Mesenteric fat pad (tissue), 1 donor: ENCODE results near the gene TNFRSF14. TPM values are rescaled to one million over a fixed set of nuclear protein-coding genes. Genes with fewer than 3 reads are reported as not detected.
A peak's percentile ranks its signal among the peaks of the same experiment; 100 is the strongest.

Source experiments
- DNase-seq: peaks from one replicate; pipeline ENCODE4 v3.0.0-alpha.2; 2020; ENCODE audit warnings: low spot score
- total RNA-seq: library from RNA; stranded (reverse); fragmentation: NEBNext Ultra II Directional; extraction: Animal tissue kit (Norgen Biotek cat#: 25700); gene quantifications from one replicate; pipeline ENCODE4 v1.2.1, GENCODE V29; 2021
- donor health status: DM: yes; HTN: yes; CAD: no.

Gene TNFRSF14
- total RNA-seq, 1 donor from 2014 or later = 53.7 TPM

DNA sequence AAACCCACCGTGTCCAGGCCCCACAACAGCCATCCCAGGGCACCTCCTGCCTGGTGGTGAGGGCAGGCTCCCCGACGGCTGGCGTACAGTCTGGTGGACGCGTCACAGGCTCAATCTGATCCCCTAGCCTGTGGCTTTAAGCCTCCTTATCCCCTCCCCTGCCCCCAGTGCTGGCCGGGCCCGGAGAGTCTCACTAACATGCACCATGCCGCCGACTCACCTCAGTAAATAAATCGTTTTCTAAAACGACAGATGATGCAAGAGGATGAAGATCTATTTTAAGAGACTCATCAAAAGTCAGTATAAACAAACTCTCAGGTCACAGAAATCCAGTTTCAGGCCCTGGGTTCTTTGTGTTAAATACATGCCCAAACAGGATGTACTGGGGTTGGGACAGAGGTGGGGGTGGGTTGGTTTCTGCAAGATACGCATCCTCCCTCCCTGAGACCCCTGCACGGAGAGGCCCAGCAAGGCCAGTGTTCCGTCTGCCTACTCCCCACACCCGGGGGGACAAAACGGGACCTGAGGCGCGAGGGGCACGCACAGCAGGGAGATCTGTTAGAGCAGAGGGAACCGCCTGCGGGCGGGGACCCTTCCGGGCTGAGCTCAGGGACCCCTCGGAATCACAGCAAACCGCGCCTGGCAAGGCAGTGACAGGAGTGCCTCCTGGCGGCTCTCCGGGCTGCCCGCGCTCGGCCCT, 32.8 kb upstream of the TNFRSF14 start:
- DNase-seq = no peak

DNA sequence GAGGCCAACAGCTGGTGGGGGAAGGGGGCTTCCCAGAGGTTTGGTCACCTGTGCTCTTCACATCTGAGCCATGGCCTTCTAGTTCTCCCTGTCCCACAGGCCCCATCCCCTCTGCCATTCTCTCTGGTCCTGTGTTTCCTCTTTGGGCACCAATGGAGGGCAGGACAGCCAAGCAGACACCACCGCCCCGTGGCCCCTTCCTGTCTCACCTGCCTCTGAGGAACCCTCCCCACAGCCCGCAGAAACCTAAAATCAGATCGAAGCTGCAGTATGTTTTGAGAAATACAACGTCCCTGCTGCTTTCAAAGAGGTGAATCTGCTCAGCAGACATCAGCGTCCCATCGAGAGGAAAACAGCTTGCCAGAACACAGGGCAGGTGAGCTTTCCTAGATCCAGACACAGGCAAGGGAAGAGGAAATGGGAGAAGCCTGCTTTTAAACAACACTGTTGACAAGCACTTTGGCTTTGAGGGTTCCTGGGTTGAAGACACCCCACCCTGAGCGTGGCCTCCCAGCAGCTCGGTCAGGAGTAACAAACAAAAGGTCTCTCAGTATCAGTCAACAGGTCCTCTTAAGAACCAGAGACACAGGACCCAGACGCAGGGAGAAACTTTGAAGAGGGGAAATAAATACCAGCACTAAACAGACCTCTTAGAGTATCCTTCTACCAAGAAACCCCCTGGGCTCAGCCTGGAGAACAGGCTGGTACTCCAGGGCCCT, 32.1 kb upstream of the TNFRSF14 start:
- DNase-seq = no peak

DNA sequence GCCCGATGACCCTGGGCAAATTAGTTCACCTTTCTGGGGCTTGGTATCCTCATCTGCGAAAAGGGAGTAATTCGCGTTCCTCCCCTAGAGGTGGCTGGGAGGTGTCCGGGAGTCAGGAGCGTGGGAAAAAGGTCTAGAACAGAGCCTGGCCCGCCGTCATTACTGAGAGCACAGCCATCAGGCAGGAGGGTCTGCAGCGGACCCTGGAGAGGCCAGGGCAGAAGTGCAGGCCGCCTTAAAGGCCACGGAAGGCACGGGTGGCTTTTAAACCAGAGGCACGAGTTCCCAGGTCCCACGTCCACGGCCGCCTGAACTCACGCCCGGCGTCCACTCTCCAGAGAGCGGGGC, 30.6 kb upstream of the TNFRSF14 start:
- no peak for DNase-seq

DNA sequence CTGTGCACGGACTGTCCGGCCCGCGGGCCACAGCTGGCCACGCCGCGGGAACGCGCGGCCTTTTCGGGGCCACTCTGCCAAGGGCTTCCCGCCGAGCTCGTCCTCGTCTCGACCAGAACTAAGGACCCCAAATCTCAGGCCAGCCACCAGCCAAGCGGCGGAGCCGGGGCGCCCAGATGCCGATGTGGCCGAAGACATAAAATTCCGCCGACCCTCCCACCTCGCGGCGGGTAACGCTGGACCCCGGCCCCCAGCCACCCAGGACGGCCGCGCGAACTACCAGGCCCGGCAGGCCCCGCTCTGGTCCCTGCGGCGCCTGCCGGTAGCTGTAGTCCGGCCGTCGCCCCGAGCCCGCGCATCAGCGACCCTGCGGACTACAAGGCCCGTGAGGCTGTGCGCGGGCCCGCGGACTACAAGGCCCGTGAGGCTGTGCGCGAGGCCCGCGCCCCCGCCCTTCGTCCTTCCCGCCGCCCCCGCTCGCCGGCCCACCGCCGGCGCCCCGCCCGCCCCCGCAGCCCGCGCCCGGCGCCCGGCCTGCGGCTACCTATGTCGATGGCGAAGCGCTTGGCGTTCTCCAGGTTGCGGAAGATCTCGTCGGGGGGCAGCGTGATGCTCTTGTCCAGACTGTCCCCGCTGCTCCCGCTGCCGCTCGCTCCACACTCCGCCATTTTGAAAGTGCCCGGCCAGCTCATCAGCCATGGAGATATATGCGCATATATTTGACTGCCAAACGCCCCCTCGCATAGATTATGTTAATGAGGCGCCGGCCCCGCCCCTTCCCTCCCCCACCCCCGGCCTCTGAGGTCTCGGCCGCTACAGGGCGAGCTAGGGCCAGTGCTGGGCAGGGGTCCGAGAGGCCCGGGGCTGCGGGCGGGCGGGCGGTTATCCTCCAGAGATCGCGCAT, 30.0 kb upstream of the TNFRSF14 start, which contains the start of gene PANK4:
TSS of gene PANK4 (minus strand) at position 677 of the 904 bp plus-strand sequence. CDS start at position 668, 9 bp downstream.
- peak; percentile 96 for DNase-seq

DNA sequence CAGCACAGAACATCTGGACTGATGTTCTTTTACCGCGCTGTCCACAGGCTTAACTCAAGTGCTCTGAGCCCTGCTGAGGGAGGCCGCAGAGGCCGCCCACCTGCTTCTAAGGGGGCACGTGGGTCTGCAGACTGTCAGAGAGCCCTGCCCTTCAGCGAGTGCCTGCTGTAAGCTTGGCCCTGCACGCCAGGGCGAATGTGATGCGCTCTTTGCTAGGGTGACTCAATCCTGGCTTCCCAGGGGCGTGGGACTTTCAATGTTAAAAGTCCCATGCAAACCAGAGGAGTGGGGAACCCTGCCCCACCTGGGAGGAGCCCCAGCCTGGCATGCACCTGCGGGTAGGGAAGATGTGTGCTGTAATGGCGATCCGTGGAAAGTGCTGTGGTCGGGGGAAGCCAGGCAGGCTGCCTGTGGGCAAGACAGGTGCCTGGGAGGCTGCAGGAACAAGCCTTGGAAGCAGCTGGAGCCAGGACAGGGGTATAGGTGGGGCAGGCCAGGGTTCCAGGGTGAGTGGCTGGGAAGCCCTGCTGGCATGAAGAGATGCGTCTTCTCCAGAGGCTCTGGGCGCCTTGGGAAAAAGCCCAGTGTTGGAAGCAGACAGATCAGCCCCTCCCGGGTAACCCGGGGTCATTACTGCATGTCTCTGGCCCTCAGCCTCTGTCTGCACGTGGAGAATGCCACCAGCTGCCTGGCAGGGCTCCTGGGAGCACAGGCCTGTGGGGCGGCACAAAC, 29.2 kb upstream of the TNFRSF14 start:
- no peak for DNase-seq

DNA sequence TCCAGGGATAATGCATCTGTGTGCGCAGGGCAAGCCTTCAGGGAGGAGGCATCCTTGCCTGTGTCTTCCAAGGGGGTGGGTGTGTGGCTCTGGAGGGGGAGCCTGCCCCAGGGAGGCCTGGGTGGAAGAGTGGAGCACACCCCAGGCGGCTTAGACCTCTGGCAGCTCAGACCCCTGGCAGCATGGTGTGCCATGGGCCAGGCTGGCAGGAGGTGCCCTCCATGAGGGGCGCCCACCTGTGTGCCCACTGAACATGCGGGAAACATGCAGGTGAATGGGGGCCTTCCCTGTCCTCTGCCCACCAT, 28.7 kb upstream of the TNFRSF14 start:
- DNase-seq = no peak

DNA sequence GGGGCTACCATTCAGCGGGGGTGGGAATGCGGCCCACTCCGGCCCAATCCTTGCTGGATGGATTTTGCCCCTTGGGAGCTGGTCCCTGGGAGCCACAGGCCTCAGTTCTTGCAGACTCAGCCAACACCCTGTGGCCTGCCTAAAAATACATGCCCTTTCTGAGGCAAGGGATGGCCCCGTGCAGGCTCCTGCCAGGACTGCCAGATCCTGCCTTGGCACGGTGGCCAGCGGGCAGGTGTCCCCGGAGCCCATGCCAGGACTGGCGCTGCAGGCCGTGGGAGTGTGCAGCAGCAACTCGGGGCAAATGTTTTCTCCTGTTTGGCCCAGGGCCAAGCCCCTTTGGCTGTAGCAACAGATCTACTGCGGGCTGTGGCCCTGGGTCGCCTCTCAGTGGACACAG, 28.2 kb upstream of the TNFRSF14 start:
- DNase-seq = no peak

DNA sequence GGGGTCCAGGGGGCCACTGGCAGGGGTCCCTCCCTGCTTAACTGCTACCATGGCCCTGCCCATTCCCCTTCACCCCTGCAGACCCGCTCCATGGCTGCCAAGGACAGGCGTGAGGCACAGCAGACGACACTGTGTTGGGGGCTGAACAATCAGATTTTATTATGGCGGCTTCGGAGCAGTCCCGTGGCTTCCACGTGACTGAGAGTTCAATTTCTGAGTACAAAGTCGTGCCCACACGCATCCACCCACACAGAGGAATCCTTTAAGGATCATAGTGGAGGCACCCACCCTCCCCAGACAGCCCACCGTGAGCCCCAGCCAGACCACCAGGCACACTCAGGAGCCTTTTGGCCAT, 27.6 kb upstream of the TNFRSF14 start:
- no peak for DNase-seq

DNA sequence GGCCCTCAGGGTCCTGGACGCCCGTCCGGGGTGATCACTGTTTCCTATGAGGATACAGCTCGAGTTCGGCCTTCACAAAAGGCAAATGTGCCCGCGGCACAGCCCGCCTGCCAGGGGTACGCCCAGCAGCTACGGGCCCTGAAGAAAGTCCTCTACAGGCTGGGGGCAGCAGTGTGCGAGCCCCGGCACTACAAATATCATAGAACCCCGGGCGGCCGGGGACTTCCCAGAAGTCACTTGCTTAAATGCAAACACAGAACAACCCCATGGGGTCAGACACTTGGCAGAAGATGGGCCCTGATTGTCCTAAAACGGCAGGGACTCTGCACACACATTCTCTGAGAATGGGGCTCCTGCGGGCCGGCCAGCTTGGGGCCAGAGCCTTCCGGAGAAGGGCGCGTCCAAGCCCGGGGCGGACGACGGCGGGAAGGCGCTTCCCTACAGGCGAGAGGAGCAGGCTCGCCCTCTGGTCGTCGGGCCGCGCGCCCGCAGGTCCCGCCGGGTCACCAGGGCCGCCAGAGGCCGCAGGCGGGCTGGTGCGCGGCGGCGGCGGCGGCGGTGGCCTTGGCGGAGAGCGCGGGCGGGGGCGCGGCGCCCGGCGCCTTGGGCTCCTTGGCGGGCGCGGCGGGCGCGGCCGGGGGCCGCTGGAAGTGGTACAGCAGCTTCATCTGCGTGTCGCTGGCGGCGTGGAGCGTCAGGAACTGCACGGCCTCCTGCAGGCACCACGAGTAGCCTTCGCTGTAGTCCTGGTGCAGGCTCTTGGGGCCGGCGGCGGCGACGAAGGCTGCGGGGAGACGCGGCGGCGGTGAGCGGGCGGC, 27.0 kb upstream of the TNFRSF14 start:
- no peak for DNase-seq

DNA sequence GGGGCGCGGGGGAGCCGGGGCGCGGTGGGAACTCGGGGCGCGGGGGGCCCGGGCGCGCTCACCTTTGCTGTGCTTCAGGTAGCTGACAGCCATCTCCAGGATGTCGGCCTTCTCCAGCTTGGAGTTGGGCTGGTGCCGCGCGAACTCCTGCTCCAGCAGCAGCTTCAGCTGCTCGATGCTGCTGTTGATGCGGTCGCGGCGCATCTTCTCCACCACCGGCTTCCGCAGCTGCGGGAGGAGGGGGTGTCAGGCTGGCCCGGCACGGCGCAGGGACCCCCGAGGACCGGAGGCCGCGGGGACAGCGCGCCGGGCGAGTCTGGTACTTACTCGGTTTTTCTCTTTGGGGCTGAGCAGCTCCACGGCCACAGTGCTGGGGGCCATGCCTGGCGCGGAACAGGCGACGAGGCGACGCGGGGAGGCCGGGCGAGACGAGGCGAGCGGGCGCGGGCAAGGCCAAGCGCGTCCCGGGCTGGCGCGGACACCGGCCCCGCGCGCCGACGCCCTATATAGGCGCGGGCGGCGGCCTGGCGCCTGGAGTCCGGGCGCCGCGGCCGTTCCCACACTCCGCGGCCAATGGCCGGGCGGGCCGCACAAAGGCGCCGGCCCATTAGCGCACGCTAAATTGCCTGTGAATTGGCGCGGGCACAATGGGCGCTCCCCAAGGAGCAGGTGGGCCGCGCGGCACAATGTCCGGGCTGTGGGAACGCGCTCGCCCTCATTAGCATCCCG, 26.2 kb upstream of the TNFRSF14 start, which contains the start of gene HES5:
TSS of gene HES5 (minus strand) at position 480 of the 729 bp plus-strand sequence. CDS start at position 381, 99 bp downstream.
- no peak for DNase-seq

DNA sequence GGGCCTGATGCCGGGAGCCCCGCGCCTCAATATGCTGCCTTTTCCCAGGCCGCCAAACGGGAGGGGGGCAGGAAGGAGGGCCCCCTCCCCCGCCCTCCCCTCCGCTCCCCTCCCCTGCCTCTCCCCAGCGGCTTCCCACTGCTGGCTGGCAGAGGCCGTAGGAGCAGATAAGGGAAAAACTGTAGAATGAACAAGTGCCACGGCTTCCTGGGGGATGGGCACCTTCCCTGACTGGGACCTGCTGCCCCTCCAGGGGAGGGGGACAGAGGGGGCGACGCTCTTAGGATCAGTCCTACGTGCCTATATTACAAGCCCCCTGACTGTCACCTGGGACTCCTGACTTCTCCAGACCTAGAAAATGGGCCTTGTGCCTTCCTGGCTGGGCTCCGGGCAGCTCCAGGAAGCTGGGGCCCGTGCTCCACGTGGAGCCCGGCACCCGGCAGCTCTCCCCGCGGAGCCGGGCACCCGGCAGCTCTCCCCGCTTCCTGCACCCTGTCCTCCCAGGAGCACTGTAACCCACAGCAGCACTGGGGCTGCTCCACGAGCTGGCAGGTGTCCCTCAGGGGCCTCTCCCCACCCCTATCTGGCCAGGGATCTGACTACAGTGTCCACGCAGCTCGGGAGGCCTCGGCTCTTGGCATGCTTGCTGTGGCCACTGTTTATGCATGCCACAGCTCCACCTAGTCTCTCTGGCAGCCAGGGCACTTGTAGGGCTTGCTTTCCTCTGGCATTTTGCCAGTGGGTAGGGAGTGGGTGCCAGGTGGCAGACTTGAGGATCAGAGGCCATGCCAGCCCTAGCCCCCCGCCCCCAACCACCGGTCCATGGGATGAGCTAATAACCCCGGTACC, 25.4 kb upstream of the TNFRSF14 start:
- no peak for DNase-seq

DNA sequence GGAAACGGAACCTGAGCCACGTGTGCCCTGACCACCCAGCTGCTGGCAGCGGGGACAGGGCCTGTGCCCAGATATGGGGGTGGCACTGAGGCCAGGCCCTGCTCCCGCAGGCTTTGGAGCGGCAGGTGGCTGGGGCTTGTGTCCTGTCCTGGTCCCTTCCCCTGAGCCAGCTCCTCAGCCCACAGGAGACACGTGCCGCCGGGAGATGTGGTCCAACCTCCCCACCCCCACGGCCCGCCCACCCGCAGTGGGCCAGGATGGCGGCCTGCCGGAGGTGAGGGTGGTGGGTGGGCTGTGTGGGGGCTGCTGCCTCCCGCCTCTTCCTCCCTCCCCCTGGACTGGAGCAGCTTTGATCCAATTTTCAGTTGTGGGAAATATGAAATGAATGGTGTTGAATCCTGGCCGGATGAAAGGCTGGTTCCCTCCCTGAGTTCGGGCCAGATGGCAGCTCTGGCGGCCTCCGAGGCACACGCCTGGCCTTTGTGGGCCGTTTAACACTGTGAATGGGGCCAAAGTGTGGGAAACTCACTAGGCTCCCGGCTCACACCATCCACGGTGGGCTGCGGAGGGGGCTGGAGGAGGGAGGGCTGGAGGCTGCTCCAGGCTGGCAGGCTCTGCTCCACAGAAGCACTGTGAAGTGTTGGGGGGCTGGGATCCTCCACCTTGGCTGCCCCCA, 23.5 kb upstream of the TNFRSF14 start:
- no peak for DNase-seq

DNA sequence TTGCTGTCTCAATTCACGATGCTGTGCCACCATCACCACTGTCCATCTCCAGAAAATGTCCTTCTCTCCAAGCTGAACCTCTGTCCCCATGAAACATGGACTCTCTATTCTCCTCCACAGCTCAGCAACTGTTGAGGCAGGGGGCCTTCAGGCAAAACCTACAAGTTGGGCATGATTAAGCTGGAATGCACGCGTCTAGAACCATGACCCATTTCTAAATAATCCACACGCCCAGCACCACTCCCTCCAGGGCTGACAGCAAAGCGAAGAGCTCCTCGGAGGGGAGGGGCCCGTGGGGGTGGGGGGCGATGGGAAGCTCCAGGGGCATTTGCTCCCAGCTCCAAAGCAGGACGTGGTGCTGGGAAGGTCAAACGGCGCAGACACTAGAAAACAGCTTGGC, 22.8 kb upstream of the TNFRSF14 start:
- DNase-seq = no peak

DNA sequence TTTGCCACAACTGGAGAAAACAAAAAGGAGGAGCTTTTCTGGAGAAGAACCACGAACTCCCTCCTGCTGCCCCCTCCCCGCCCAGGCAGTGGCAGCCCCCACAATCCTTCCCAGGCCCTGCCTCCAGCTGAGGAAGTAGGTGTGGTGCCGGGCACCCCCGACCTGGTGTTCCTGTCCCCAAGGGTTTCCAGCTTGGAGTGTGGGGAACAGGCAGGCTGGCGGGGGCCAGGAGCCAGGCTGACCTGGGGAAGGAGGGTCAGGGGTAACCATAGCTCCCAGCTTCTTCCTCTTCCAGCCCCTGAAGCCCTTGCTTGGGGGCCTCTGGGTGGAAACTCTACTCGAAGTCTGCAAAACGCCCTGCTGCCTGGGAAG, 21.9 kb upstream of the TNFRSF14 start:
- no peak for DNase-seq

DNA sequence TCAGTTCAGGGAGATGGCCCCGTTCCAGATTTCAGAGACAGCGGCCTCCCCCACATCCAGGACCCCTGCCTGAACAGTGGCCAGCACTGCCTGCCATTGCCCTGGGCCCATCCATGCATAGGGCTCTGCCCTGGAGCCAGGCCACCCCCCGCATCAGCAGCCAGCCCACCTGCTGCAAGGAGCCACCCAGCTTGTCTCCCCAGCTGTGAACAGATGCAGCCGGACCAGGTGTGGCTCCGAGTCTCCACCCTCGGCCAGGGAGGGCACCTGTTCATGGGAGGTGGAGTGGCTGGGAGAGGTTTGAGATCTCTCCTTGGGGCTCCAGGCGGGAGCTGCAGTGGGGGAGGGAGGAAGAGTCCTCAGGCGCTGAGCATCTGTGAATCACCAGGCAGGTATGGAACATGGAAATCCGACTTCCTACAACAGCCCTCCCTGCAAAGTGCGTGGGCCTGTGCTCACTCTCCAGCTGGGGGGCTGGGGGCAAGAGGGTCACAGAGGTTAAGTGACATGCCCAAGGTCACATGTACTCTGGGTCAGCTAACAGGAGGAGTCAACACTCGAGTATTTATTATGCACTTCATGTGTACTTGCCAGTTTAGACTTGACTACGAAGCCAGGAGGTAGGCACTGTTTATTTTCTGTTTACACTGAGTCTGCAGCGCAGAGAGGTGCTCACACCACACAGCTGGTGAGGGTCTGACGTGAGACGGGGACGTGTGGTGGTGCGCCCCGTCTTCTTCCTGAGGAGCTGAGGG, 21.3 kb upstream of the TNFRSF14 start:
- no peak for DNase-seq

DNA sequence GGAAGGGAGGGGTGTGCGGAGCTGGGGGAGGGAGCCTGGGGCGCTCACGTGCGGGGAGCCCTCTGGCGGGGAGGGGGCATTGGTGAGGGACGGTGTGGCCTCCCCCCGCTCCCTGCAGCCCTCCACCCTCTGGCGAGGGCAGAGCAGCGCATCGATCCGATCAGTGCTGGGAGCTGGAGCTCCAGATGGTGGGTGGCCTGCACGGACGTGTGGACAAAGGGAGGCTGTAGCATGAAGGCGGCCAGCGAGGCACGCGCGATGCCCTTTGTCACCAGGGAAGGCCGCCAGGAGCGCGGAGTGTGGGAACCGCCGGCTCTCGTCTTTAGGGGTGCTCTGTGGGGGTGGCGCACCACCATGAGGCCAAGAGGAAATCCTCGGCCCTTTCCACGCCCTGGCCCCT, 20.7 kb upstream of the TNFRSF14 start:
- no peak for DNase-seq

DNA sequence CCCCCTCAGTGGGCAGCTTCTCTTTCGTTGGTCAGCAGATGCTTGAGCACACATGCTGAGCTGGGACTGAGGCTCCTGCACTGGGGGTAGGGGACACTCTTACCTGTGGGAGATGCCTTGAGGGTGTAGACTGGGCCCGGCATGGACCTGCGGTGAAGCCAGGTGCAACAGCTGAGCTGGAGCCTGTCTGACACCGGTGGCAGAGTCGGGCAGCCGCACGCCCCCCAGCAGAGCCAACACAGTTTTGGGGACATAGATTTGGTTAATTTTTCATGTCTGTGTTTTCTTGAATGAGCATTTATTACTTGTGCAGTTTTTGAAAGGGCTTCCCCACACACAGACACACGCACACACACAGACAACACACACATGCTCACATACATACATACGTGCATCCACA, 20.2 kb upstream of the TNFRSF14 start:
- no peak for DNase-seq

DNA sequence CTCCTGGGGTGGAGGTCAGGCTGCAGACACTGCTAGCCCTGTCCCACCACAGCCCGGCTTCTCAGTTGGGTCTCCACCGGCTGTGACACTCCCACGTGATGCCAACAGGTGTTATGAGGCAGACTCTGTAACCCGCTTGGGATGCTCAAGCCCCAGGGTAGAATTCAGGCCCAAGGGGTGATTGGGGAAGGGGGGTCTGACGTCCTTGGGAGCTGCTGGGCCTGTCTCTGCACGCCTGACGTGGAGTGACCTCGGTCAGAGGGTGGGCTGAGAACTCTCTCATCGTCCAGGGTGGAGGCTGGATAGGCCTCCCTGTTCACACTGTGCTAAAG, 18.4 kb upstream of the TNFRSF14 start:
- no peak for DNase-seq
